ENCODE measurements around the gene C9orf43.

- TF ChIP-seq, protein P1, sequence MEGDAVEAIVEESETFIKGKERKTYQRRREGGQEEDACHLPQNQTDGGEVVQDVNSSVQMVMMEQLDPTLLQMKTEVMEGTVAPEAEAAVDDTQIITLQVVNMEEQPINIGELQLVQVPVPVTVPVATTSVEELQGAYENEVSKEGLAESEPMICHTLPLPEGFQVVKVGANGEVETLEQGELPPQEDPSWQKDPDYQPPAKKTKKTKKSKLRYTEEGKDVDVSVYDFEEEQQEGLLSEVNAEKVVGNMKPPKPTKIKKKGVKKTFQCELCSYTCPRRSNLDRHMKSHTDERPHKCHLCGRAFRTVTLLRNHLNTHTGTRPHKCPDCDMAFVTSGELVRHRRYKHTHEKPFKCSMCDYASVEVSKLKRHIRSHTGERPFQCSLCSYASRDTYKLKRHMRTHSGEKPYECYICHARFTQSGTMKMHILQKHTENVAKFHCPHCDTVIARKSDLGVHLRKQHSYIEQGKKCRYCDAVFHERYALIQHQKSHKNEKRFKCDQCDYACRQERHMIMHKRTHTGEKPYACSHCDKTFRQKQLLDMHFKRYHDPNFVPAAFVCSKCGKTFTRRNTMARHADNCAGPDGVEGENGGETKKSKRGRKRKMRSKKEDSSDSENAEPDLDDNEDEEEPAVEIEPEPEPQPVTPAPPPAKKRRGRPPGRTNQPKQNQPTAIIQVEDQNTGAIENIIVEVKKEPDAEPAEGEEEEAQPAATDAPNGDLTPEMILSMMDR (IDR thresholded peaks at IDR 0.05), result no peak
- TF ChIP-seq EP300 (IDR thresholded peaks at IDR 0.05), result no peak
Observed at GRCh38 chr9:113475992-113476391, 65.4 kb downstream of the C9orf43 start.

Data from tibial nerve (tissue), 4 donors.